Trophoblast cell (in vitro differentiated cells and primary cell): Measurements from ENCODE around the gene GNAS.

Experiments used
- DNase-seq, 2 donors: peaks; one replicate each; pipeline ENCODE4 v3.0.0-alpha.2; 2016
- H2AFZ ChIP-seq: 2 replicates; pipeline ENCODE4 v1.6.1; 2013; ENCODE audit warnings: low read length, moderate library complexity, mild to moderate bottlenecking; ENCODE audit not compliant: insufficient read depth, poor library complexity
- H2AK5ac ChIP-seq: 2 replicates; pipeline ENCODE4 v1.6.1; 2013; ENCODE audit warnings: mild to moderate bottlenecking, low read length
- H2BK120ac ChIP-seq: 2 replicates; pipeline ENCODE4 v1.6.1; 2013; ENCODE audit warnings: low read length, mild to moderate bottlenecking, moderate library complexity; ENCODE audit not compliant: insufficient read depth, poor library complexity
- H2BK12ac ChIP-seq: 2 replicates; pipeline ENCODE4 v1.6.1; 2013; ENCODE audit warnings: mild to moderate bottlenecking, low read length, moderate library complexity
- H2BK5ac ChIP-seq: 2 replicates; pipeline ENCODE4 v1.6.1; 2013; ENCODE audit warnings: low read length, low read depth, moderate library complexity, mild to moderate bottlenecking; ENCODE audit not compliant: poor library complexity
- H3K14ac ChIP-seq: 2 replicates; pipeline ENCODE4 v1.6.1; 2013; ENCODE audit warnings: mild to moderate bottlenecking, low read length
- H3K18ac ChIP-seq: 2 replicates; pipeline ENCODE4 v1.6.1; 2013; ENCODE audit warnings: mild to moderate bottlenecking, low read length
- H3K23ac ChIP-seq: 2 replicates; pipeline ENCODE4 v1.6.1; 2013; ENCODE audit warnings: low read length
- H3K27ac ChIP-seq: 2 replicates; pipeline ENCODE4 v1.5.1; 2013; ENCODE audit warnings: low read depth, mild to moderate bottlenecking, inconsistent platforms, low read length, moderate library complexity
- H3K27me3 ChIP-seq: 2 replicates; pipeline ENCODE4 v1.6.1; 2013; ENCODE audit warnings: inconsistent platforms, mild to moderate bottlenecking, low read length, moderate library complexity; ENCODE audit not compliant: insufficient read depth
- H3K36me3 ChIP-seq, 2 experiments: 1 replicate in 1 of 2; 2 replicates in 1 of 2; pipeline ENCODE4 v1.6.1; 2013; ENCODE audit warnings: low read length in 2 of 2, mild to moderate bottlenecking in 2 of 2, moderate library complexity in 1 of 2; ENCODE audit not compliant: insufficient read depth in 2 of 2, control insufficient read depth in 1 of 2
- H3K4ac ChIP-seq: 2 replicates; pipeline ENCODE4 v1.6.1; 2013; ENCODE audit warnings: low read depth, mild to moderate bottlenecking, low read length, moderate library complexity
- H3K4me1 ChIP-seq, 2 experiments: 1 replicate in 1 of 2; 2 replicates in 1 of 2; pipeline ENCODE4 v1.6.1; 2013; ENCODE audit warnings: low read length in 2 of 2, mild to moderate bottlenecking in 2 of 2, moderate library complexity in 1 of 2; ENCODE audit not compliant: insufficient read depth in 2 of 2, control insufficient read depth in 1 of 2
- H3K4me2 ChIP-seq: 2 replicates; pipeline ENCODE4 v1.6.1; 2013; ENCODE audit warnings: inconsistent platforms, mild to moderate bottlenecking, low read length, moderate library complexity
- H3K4me3 ChIP-seq: 2 replicates; pipeline ENCODE4 v1.5.1; 2013; ENCODE audit warnings: mild to moderate bottlenecking, low read depth, low read length, inconsistent platforms
- H3K79me1 ChIP-seq: one replicate; pipeline ENCODE4 v1.6.1; 2013; ENCODE audit warnings: low read length
- H3K79me2 ChIP-seq: 2 replicates; pipeline ENCODE4 v1.6.1; 2013; ENCODE audit warnings: low read length, mild to moderate bottlenecking; ENCODE audit not compliant: control insufficient read depth, insufficient read depth, poor library complexity
- H3K9ac ChIP-seq: 2 replicates; pipeline ENCODE4 v1.6.1; 2013; ENCODE audit warnings: mild to moderate bottlenecking, low read length
- H3K9me3 ChIP-seq: 2 replicates; pipeline ENCODE4 v1.6.1; 2013; ENCODE audit warnings: low read depth, mild to moderate bottlenecking, control low read depth, inconsistent platforms, low read length; ENCODE audit not compliant: insufficient read depth
- H4K12ac ChIP-seq: 2 replicates; pipeline ENCODE4 v1.6.1; 2013; ENCODE audit warnings: low read depth, mild to moderate bottlenecking, low read length, moderate library complexity
- H4K8ac ChIP-seq: 2 replicates; pipeline ENCODE4 v1.6.1; 2013; ENCODE audit warnings: low read depth, mild to moderate bottlenecking, low read length, moderate library complexity
- H4K91ac ChIP-seq: one replicate; pipeline ENCODE4 v1.6.1; 2013; ENCODE audit warnings: low read depth, mild to moderate bottlenecking, low read length, moderate library complexity
- WGBS: extraction: QIAGEN DNeasy Blood & Tissue Kit; methylation state at CpG from one replicate; pipeline ENCODE4 v1.1.7; 2013; ENCODE audit warnings: missing lambda C conversion rate; ENCODE audit not compliant: insufficient read length, insufficient coverage; ENCODE audit errors: extremely low coverage; 5-methylcytosine and 5-hydroxymethylcytosine counted together

GNAS gene

DNA sequence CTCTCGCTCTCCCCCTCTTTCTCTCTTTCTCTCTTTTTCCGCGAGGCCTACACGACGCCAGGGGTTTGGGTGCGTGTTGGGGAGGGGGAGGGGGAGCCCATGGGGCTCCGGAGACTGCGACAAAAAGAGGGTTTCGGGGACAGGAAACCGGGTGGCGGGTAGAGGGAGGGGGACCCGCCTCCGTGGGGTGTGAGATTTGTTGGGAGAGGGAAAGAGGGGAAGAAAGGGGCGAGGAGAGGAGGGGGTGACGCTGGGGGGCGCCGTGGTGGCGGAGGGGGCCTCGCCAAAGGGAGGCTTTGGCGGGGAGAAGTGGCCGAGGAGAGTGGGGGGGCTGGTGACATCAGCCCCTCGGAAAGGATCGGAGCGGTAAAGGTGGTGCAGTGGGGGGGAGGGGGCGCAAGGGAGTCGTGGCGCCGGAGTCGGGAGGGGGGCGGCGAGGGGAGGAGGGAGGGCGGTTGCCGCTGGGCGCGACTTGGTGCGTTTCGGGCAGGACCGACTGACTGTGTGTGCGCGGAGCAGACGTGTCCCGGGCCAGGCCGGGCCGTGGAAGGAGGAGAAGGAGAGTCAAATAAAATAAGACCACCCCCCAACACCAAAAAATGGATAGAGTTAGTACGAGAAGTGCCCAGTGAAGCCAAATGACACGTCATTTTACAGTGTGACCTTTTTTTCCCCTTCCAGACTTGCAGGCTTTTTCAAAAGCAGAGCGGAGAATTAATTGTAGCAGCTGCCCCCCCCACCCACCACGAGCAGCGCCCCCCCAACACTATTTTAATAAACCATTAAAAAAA is 39.8 kb downstream of the GNAS start:
- Histone ChIP-seq H3K27ac (peak overlapping the region; percentile 100), H3K4me2 (peak overlapping the region; percentile 65), H3K27me3 (no peaks in the 10 kb centered on the region), H3K4me1 (peaks cover 3 to 4% of the 10 kb centered on the region in 2 experiments), H2BK5ac (peak overlapping the region; percentile 97), H2BK120ac (peak overlapping the region; percentile 74), H4K8ac (peak overlapping the region; percentile 83), H3K4me3 (peak overlapping the region; percentile 94), H3K9ac (peak overlapping the region; percentile 96), H3K4ac (peak overlapping the region; percentile 99), H2AFZ (no peak overlapping the region), H3K23ac (no peak overlapping the region), H2BK12ac (peak overlapping the region; percentile 38), H2AK5ac (peak overlapping the region; percentile 85), H3K79me2 (peaks cover 28% of the 10 kb centered on the region), H4K91ac (peak overlapping the region; percentile 95), H3K36me3 (peaks cover 3 to 12% of the 10 kb centered on the region in 2 experiments), H3K79me1 (peaks cover 27% of the 10 kb centered on the region), H3K9me3 (no peaks in the 10 kb centered on the region), H3K18ac (peak overlapping the region; percentile 95), H4K12ac (peak overlapping the region; percentile 48), H3K14ac (peak overlapping the region; percentile 91)
- peak; percentile 27 to 54 for DNase-seq
- WGBS = no CpG with 5 or more reads among the region's 49 CpGs

DNA sequence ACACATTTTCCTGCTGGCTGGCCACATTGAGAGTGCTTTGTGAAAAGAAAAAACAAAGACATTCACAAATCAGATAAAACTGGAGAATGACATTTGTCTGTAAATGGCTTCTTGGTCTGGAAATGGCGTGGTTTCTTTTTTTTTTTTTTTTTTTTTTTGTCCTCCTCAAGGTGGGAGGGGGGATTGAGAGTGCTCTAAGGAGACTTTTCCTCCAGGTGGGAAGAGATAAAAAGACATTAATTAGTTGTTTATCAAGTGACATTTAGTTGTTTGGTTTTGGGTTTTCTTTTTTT is 40.4 kb downstream of the GNAS start:
- Histone ChIP-seq H4K12ac (no peak overlapping the region), H2BK120ac (no peak overlapping the region), H3K27ac (peak overlapping the region; percentile 100), H3K4ac (peak overlapping the region; percentile 29), H4K91ac (no peak overlapping the region), H2AFZ (no peak overlapping the region), H3K27me3 (no peaks in the 10 kb centered on the region), H3K4me2 (peak overlapping the region; percentile 65), H3K23ac (no peak overlapping the region), H3K36me3 (peaks cover 3 to 16% of the 10 kb centered on the region in 2 experiments), H3K14ac (no peak overlapping the region), H3K9ac (no peak overlapping the region), H2BK12ac (no peak overlapping the region), H3K79me1 (peaks cover 27% of the 10 kb centered on the region), H3K4me3 (peak overlapping the region; percentile 94), H2AK5ac (no peak overlapping the region), H3K4me1 (peaks cover 0 to 4% of the 10 kb centered on the region in 2 experiments), H2BK5ac (no peak overlapping the region), H3K9me3 (no peaks in the 10 kb centered on the region), H3K79me2 (peaks cover 30% of the 10 kb centered on the region), H3K18ac (no peak overlapping the region), H4K8ac (no peak overlapping the region)
- WGBS = no CpG with 5 or more reads among the region's 1 CpG
- peak in 1 of 2 donors; percentile 43 for DNase-seq

DNA sequence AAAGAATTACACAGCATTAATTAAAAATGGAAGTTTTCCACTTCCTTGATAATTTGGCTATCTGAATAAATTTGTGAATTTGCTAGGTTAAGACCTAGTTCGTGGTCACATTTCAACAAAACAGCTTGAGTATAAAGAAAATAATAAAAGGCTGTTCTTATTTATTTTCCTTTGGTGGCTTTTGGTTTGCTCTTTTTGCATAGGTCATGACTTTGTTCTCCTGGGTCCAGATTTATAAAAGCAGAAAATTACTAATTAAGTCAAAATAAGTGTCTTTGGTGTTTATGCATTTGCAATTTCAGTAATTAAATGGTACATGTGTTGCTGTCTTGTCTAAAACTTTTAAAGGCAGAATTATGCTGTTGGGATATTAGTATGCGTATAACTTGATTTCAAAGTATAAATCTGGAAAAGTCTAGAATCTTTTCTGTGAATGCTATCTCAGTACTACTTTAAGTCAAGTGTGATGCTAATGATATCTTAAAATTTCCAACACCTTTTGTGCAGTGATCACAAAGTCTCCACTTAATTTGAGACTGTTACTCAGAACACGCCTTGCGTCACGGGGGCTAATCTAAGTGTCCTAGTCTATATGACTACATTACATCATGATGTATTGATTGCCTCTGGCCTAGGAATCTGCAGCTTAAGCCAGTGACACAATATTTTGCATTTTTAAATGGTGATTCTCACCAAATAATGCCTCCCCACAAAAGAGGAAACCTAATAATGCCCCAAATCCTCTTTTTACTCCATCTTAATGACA is 41.0 kb downstream of the GNAS start:
- no peak overlapping the region for H4K12ac ChIP-seq
- H3K9ac ChIP-seq = no peak overlapping the region
- H2BK120ac ChIP-seq = no peak overlapping the region
- H2BK5ac ChIP-seq = no peak overlapping the region
- H3K27me3 ChIP-seq = no peaks in the 10 kb centered on the region
- H2AFZ ChIP-seq = no peak overlapping the region
- no peak overlapping the region for H3K18ac ChIP-seq
- H3K23ac ChIP-seq = no peak overlapping the region
- no peak overlapping the region for H2AK5ac ChIP-seq
- H4K91ac ChIP-seq = no peak overlapping the region
- H4K8ac ChIP-seq = no peak overlapping the region
- peaks cover 4 to 18% of the 10 kb centered on the region in 2 experiments for H3K36me3 ChIP-seq
- DNase-seq = peak; percentile 36 to 44
- H3K4me2 ChIP-seq = peak overlapping the region; percentile 33
- H3K4me3 ChIP-seq = no peak overlapping the region
- H3K9me3 ChIP-seq = no peaks in the 10 kb centered on the region
- WGBS = no CpG with 5 or more reads among the region's 5 CpGs
- peaks cover 0 to 4% of the 10 kb centered on the region in 2 experiments for H3K4me1 ChIP-seq
- H3K27ac ChIP-seq = no peak overlapping the region
- peak overlapping the region; percentile 46 for H3K4ac ChIP-seq
- H3K14ac ChIP-seq = no peak overlapping the region
- H3K79me2 ChIP-seq = peaks cover 29% of the 10 kb centered on the region
- H2BK12ac ChIP-seq = no peak overlapping the region
- peaks cover 25% of the 10 kb centered on the region for H3K79me1 ChIP-seq

DNA sequence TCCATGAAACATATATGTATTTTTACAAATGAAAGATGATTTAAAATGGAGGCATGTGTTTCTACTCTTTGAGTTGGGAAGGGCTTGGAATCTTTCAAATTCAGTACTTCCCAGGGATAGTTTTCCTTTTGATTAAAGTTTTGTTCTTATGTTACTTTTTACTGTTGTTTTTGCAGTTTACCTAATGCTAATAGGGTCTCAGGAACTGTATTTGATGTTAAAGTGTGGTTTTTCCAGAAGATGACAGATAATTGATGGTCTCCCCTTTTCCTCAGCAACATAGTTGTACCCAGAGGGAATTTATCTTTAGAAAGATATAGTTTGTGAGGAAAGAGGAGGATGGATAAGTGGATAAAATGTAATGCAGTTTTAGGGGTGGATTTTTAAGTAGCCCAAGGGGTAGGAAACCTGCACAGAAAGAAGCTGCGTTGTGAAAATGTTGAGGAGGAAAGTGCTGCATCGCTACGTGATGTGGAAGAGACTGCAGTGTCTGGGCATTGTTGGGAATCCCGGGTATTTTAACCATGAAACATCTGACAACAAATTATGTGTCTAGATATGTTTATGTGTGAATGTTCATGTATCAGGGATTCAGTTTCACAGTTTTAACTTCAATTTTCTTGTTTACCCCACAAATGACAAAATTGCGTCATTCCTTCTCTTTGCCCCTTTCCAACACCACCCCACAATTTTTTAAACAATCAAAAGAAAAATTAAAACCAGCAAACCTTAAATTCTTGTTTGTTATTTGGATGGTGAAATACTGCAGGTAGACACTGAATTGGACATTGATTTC is 42.3 kb downstream of the GNAS start:
- 100% methylated on average over 1 of the region's 5 CpGs for WGBS
- Histone ChIP-seq H3K4ac (peak overlapping the region; percentile 91), H3K9me3 (no peaks in the 10 kb centered on the region), H3K79me2 (peaks cover 31% of the 10 kb centered on the region), H2BK5ac (no peak overlapping the region), H3K4me1 (peaks cover 0 to 6% of the 10 kb centered on the region in 2 experiments), H4K12ac (no peak overlapping the region), H2AK5ac (no peak overlapping the region), H3K27ac (no peak overlapping the region), H3K4me2 (peak overlapping the region; percentile 52), H3K18ac (no peak overlapping the region), H3K14ac (no peak overlapping the region), H2AFZ (no peak overlapping the region), H3K27me3 (no peaks in the 10 kb centered on the region), H3K36me3 (peaks cover 10 to 26% of the 10 kb centered on the region in 2 experiments), H3K23ac (no peak overlapping the region), H2BK12ac (no peak overlapping the region), H3K9ac (no peak overlapping the region), H2BK120ac (no peak overlapping the region), H3K4me3 (no peak overlapping the region), H4K8ac (no peak overlapping the region), H3K79me1 (peaks cover 20% of the 10 kb centered on the region), H4K91ac (no peak overlapping the region)
- DNase-seq = no peak
